Smooth muscle cell of the brain vasculature (primary cell): Measurements from ENCODE around the gene LIM2.
"Not testable (repeated sequence)": the region's sequence is repeated elsewhere in the genome, so short reads cannot be mapped to it uniquely, and the experiment has no call there.

Experiments used
- DNase-seq: peaks from one replicate; pipeline ENCODE4 v3.0.0-alpha.2; 2012; ENCODE audit warnings: low read depth, low spot score

Gene LIM2, protein sequence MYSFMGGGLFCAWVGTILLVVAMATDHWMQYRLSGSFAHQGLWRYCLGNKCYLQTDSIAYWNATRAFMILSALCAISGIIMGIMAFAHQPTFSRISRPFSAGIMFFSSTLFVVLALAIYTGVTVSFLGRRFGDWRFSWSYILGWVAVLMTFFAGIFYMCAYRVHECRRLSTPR

DNA sequence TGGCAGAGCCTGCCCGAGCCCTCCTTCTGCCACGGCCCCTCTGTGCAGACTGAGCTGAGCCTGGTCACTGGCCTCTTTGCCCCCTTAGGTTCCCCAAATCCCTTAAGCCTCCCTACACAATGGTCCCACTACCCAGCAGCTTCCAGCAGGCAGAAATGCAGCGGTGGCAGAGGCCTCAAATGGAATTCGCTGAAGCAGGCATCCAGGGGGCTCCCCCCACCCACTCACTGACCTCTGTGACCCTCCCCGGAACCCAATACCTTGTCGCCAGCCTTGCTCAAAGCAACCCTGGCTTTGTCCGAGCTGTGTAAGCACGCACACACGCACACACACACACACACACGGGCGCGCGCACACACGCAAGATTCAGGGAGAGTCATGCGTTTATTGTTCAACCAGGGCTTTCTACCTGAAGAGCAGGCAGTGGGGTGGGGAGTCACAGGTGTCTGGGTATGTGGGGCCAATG is at the start of gene LIM2:
TSS of gene LIM2 (minus strand) at position 51 of the 466 bp plus-strand sequence. CDS start 531 bp downstream, outside the sequence.
- DNase-seq: no peak

DNA sequence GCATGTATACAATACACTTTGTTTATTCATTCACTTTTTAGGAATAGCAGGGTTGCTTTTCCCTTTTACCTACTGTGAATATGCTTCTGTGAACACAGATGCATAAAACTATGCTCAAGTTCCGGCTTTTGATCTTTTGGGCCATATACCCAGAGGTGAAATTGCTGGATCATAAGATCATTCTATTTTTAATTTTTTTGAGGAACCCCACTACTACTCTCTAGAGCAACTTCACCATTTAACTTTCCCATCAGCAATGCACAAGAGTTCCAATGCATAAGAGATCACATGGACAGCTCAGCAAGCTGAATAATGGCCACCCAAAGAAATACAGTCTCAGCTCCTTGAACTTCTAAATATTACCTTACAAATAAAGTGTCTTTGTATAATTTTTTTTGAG is 46.7 kb upstream of the LIM2 start:
- no peak for DNase-seq

DNA sequence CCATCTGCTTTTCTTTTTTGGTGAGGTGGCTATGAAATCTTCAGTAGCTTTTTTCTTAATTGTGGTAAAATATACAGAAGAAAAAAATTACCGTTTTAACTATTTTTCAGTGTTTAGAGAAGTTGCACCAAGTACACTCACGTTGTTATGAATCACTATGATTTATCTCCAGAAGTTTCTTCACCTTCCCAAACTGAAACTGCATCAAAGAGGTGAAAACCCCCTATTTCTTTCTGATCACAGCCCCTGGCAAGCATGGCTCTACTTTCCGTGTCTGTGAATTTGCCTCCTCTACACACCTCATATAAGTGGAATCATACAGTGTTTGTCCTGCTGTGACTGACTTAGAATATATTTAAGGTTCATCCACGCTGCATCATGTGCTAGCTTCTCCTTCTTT is 45.3 kb upstream of the LIM2 start:
- DNase-seq: no peak

DNA sequence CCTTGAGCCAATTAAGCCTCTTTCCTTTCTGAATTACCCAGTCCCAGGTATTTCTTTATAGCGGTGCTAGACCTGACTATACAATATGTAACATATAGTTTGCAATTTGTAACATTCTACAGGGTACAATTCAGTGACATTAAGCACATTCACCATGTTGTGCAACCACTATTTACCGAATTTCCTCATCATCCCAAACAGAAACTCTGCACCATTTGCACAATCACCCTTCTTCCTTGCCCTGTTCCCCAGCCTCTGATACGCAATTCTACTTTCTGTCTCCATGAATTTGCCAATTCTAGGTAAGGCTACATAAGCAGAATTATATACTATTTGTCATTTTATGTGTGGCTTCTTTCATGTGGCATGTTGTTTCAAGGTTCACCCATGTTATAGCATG is 43.4 kb upstream of the LIM2 start:
- no peak for DNase-seq

DNA sequence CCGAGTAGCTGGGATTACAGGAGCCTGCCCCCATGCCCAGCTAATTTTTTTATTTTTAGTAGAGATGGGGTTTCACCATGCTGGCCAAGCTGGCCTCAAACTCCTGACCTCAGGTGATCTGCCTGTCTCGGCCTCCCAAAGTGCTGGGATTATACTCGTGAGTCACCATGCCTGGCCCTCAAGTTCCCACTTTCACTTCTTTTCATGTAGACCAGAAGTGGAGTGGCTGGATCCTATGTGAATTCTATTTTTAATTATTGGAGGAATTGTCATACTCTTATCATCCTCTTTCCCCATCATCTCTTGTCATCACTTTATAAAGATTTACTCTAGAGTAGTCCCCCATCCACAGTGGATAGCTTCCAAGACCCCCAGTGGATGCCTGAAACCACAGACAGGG is 42.4 kb upstream of the LIM2 start:
- no peak for DNase-seq

DNA sequence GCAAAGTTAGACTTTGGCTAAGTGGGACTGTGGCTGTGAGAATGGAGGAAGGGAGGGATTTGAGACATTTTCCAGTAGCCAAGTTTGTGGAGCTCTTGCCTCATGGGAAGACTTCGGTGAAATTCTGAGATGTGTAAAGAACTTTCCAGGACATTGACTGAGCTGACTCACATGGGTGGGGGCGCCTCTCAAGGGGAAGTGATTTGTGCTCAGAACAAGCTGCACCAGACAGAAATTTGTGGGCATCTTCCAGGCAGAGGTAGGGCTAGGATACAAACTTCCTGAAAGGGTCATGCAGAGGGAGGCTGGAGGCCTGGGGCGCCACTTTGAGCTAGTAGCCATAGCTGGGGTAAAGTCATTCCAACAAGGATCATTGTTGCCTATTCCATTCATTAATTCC is 39.4 kb upstream of the LIM2 start:
- DNase-seq: no peak

DNA sequence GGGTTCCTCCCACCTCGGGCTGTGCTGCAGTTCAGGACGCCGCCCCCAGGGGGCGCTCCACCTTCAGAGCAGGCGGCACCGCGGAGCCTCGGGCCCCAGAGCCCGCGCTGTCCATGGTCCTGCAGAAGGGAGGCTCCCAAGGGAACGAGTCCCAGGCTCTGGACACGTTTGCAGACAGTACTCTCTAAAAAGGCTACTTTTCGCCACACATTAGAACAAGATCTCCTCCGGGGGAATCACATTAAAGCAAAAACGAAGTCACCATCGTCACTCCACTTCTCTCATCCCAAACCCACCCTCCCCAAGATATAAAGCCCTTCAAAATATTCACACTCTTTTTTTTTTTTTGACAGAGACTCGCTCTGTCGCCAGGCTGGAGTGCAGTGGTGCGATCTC is 34.3 kb upstream of the LIM2 start:
- DNase-seq: peak; percentile 15

DNA sequence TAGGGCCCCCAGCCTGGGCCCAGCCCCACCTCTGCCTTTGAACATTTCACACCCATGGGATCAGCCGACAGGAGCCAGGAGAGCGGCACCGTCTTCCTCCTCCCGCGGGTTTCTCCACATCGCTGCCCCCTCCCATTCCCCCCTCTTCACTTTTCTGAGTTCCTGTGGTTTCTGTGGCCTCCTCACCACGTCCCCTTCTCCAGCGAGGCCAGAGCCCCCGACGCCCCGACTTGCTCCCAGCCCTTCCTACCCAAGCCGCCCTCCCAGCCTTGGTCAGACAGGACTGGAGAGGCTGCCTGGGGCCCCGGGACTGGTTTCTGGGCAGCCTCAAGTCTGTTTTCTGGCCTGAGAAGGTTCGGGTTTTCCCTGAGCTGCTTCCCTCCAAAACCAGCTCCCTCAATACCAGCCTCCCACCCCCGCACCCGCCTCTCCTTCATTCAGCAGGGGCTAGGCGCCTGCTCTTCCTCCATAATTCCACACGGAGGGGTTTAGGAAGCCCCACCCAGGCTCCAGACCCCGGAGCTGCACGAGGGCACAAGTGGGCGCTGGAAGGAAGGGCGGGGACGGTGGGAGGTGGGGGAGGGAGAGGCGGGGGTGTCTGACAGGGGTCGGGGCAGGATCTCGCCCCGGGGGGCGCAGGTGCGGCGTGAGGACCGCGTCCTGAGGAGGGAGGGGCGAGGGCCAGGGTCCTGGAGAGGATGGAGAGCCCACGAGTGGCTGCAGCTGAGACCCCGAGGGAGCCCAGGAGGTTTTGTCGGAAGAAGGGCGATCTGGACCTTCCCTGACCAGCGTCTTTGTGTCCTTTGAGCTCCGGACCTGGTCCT is 33.7 kb upstream of the LIM2 start:
- DNase-seq: no peak

DNA sequence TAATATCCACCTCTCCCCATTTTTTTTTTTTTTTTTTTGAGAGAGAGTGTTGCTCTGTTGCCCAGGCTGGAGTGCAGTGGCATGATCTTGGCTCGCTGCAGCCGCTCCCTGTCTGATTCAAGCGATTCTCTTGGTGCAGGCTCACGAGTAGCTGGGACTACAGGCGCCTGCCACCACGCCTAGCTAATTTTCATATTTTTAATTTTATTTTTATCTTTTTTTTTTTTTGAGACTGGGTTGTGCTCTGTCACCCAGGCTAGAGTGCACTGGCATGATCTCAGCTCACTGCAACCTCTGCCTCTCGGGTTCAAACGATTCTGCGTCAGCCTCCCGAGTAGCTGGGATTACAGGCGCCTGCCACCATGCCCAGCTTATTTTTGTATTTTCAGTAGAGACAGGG is 32.7 kb upstream of the LIM2 start:
- DNase-seq: not testable (repeated sequence)

DNA sequence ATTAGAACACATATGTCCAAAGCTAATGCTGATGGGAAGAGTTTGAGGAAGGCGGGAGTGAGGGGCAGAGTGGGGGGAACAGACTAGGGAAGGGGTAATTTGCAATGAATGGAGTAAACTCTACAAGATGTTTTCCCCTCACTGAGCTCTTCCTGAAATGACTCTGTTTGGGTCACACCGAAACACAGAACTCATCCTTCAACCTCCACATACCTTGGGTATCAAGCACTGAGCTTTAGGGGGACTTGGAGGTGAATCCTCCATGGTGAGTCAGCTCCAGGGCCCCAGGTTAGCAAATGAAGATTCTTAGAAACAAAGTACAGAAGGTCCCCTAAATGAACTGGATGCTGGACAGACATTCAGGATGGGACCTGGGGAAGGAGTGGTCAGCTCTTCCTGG is 30.9 kb upstream of the LIM2 start:
- DNase-seq: no peak

DNA sequence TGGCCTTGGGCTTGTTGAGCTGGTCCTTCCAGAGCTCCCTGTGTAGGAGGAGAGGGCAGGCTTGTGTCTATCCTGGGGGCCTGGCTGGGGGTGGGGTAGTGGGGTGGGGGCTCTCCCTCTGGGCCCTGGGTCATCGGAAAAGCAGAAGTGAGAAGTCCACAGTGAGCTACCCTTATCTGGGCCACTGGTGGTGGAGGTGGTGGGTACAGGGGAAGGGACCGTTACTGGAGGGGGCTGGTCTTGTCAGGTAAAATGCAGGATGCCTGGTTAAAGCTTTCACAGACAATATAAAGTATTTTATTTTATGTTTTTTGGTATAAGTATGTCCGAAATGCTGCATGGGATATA is 30.0 kb upstream of the LIM2 start:
- DNase-seq: no peak

DNA sequence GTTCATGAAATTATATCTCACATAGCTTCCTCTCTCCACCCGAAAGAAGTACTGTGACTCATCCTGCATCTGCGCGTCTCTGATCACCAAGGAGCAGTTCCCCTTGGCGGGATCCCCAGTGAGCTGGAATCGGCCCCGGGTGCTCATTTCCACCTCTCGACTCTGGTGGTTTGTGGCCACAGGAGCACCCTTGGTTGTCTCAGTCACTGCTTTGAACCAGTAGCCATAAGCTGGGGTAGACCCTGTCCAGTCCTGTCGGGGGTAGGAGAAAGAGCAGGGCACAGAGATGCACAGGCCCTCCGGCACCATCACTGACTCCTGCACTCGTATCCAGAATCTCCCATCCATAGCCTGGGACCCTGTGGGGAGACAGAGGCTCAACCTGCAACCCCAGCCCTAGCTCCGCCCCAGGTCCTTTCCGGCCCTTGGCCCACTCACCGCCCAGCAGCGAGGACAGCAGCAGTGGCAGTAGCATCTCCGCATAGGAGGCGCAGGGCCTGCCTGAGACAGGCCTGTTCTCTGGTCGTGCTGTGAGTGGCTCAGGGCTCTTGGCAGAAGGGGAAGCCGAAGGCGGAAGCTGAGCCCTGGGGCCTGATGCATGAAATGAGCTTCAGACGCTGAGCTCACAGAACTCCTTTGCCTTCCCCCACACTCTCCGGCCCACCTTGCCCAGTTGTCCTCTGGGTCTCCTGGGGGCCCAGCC is 29.5 kb upstream of the LIM2 start, which contains the start of gene SIGLEC10:
TSS of gene SIGLEC10 (minus strand) at position 536 of the 703 bp plus-strand sequence. CDS start at position 475, 61 bp downstream.
- DNase-seq: no peak

DNA sequence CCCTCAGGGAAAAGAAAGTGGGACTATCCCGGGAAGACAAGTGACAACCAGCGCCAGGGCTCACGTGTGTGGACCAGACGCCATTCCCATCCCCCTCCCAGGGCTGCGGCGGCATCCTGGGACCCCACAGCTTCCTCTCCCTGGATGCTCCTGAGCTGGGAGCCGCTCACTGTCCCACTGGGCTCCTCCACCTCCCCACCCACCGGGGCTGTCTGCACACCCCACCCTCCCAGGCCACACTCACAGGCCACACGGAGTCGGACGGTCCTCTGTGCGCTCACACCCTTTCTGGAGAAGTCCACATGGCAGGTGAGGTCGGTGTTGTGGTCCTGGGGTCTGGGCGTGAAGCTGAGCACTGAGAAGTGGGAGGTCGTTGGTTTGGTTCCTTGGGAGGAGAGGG is 28.6 kb upstream of the LIM2 start:
- not testable (repeated sequence) for DNase-seq

DNA sequence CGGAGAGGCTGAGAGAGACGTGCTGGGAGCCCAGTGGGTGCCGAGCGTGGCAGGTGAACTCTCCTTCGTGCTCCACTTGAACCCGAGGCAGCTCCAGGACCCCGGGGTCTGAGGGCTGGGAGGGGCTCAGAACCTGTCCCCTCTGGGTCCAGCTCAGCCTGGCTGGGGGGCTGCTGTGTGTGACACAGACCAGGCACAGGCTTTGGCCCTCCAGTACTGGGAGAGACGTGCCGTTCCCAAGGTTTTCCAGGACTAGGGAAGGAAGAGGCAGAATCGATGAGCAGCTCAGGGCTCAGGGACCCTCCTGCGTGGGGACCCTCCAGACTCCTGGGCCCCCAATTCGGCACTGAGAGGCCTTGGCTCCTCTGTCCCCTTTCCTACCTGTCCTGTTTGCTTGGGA is 27.4 kb upstream of the LIM2 start:
- DNase-seq: no peak

DNA sequence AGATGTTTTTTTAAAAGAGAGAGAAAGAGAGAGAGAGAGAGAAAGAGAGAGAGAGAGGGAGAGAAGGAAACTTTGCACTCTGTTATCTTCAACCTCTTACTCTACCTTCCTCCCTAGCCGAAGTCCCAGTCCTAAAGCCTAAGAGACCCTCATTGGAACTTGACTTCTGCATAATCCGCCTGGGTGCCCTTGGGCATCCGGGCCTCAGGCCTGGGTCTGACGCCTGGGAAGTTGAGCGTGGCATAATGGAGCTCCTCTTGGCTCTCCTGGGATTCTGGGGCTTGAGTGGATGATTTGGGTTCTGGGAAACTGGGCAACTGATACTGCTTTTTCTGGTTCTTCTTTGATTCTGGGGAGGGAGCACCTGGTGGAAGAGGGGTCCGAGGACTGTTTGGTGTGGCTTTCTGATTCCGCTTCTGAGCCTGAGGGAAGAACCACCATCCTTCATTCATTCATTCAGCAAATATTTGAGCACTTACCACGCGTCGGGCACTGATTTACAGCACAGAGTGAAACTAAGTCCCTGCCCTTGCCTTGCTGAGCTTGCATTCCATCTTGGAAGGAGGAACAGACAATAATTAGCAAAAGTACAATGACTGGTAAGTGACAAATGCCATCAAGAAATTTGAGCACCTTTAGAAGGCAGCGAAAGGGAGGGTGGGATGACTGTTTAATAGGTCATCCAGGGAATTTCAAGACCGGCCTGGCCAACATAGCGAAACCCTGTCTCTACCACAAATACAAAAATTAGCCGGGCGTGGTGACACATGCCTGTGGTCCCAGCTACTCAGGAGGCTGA is 23.4 kb upstream of the LIM2 start:
- DNase-seq: no peak

DNA sequence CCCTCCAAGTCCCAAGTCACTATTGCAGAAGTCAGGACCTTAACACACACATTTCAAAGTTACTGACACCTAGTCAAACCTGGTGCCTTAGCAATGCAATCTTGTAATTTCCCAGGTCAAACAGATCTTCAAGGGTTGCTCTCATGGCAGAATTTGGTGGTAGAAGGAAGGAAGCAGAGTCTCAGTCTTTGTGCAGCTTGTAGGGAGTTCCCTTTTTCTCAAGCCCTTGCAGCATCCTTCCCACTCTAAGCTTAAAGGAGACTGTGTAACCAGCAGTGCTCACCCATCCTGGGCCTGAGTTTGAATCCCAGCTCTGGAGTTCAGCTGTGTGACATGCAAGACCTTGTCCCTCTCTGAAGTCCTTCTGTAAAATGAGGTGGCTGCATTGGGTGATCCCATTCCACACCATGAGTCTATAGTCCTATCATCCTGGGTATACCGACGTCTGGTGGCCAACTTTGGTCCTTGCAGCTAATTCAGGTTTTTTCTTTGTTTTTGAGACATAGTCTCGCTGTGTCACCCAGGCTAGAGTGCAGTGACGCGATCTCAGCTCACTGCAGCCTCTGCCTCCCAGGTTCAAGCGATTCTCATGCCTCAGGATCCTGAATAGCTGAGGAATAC is 19.8 kb upstream of the LIM2 start:
- no peak for DNase-seq

DNA sequence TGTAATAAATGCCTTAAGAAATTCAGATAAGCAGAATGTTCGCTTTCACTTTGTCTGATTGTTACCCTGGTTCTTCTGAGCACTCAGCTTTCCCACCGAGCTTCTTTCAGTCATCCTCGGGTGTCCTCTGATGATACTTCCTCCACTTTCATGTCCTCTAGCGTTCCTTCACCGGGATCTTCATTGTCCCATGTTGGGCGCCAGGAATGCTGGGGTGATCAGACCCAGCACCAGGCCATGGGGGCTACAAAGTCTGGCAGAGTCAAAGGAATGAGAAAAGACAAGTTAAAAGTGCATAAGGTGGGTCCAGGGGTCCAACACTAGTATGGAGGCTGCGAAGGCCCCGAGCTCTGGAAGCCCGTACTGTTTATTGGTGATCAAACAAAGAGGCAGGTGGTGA is 14.3 kb upstream of the LIM2 start:
- no peak for DNase-seq

DNA sequence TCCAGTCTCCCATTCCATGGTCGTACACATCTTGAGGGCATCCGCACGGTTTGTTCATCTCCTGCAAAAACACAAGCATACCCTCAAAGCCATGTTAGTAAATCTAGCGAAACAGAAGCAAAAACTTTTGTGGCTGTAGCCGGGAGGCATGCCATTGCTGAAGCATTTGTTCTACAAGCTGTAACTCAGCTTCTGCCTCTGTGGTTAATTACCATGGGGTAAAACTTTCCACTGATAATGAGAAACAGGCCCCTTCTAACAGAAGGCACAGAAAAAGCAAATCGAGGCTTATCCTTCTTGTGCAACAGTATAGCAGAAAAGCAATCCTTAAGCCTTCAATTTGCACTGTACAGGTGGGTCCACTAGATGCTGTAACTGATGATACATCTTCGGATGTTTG is 12.2 kb upstream of the LIM2 start:
- DNase-seq: not testable (repeated sequence)

DNA sequence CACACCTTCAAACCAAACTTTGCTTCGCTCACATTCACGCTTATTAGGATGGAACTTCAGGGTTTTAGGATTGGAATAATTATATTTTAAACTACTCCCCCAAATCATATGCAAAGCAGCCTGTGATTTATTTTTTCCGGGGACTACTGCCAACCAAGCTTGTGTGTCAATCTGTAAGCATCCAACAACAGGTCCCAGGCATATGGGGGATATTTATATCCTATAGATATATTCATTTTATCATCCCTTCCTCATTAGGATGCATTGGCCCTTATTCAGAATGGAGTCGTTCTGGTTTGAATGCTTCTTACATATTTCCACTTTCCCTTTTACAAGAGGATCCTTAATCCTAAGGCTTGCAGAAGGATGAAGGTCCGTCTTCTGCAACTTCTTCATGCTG is 11.5 kb upstream of the LIM2 start:
- no peak for DNase-seq

DNA sequence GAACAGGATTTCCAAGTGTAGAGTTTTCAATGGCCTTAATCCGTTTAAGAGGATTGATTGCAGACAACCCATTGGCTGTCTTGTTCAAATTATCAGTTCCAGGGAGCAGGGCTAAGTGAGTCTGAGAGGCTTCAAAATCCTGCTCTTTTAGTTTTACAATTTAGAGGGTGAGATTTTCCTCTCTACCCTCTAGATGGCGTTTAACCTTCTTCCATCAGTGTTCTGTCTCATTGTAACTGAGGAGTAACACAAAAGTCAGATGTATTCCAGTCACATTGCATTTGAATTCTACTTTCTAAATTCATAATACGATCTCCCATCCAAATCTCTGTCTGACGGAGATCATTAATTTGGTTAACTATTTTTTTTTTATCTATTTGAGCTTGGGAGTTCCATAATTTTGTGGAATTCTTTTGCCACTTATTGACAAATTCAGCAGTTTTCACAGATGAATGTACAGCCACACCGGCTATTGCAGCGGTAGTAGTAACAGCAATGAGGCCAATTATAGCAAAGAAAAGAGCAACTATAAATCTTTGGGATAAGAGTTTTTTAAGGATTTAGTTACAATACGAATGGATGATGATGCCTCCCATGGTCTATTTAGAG is 10.4 kb upstream of the LIM2 start:
- DNase-seq: no peak

DNA sequence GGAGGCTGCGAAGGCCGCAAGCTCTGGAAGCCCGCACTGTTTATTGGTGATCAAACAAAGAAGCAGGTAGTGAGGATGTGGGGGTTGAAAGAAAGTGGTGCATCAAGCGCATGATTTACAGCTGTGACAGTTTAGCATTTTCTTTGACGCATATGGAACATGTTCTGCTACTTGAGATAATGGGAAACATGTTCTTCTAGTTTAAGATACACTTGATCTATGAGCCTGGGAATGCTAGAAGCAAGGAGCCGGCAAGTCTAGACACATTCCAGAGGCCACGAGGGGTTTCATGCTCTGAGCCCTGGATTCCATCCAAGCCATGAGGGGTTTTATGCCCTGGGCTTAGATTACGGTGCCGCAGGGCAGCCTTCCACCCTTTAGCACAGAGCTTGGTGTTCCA is 9.7 kb upstream of the LIM2 start:
- DNase-seq: not testable (repeated sequence)
